HCT116 (cell line): ENCODE measurements around the gene LSAMP. TPM values are rescaled to one million over a fixed set of nuclear protein-coding genes. Genes with fewer than 3 reads are reported as not detected.

ENCODE experiments used
- ATAC-seq: fragments of 200-7000 bp; cut with Tn5 transposase; 2 replicates; pipeline ENCODE4 v1.9.1; 2020; ENCODE audit warnings: mild to moderate bottlenecking, moderate library complexity
- BruUV-seq: library from RNA; stranded (reverse); fragments of 400-500 nt; replicated peaks from 2 replicates; lab custom pipeline; 2021; lab: Mats Ljungman, UMichigan
- CTCF ChIA-PET: fragments of 300-600 bp; sonication (Branson Sonifier 250); formaldehyde crosslinking; loops from one replicate; lab custom pipeline; 2021; ENCODE audit warnings: antibody characterized with exemption; lab: Charles Lee
- POLR2A ChIA-PET: fragments of 300-600, 350-600 bp; sonication (Branson Sonifier 250); formaldehyde crosslinking; loops from one replicate; lab custom pipeline; 2021; ENCODE audit warnings: antibody characterized with exemption; lab: Charles Lee
- RAD21 ChIA-PET, 2 experiments: fragments of 300-600 bp; sonication (Branson Sonifier 250); formaldehyde crosslinking; loops; one replicate each; lab custom pipeline; 2023; ENCODE audit warnings: low total read pairs in 2 of 2; ENCODE audit not compliant: uncharacterized antibody in 2 of 2, unreplicated experiment in 2 of 2, low non-redundant PET in 1 of 2; lab: Charles Lee
- DNase-seq: peaks from one replicate; pipeline ENCODE4 v3.0.0-alpha.2; 2010; ENCODE audit warnings: low read depth, low spot score
- H2AFZ ChIP-seq: fragments of 200-600 bp; shearing (Covaris generic), sonication (generic); 2 replicates; pipeline ENCODE4 v1.6.1; 2017; ENCODE audit warnings: low read depth, mixed run types, mixed read lengths, antibody characterized with exemption, low read length; ENCODE audit not compliant: poor library complexity, severe bottlenecking
- H3K27ac ChIP-seq: 2 replicates; pipeline ENCODE4 v1.5.1; 2012; ENCODE audit warnings: low read depth, low read length
- H3K27me3 ChIP-seq: fragments of 200-600 bp; sonication (generic); 2 replicates; pipeline ENCODE4 v1.6.1; 2016; ENCODE audit warnings: mixed run types, low read length, mixed read lengths; ENCODE audit not compliant: insufficient read depth
- H3K36me3 ChIP-seq, 2 experiments: fragments of 200-500 bp in 1 of 2; fragments of 200-600 bp in 1 of 2; sonication (Bioruptor generic) in 1 of 2; sonication (generic) in 1 of 2; 2 replicates each; pipeline versions ENCODE4 v1.5.1 to v1.6.1; 2014 to 2016; ENCODE audit warnings: low read length in 2 of 2, inconsistent platforms in 1 of 2, mixed read lengths in 1 of 2, mixed run types in 1 of 2; ENCODE audit not compliant: insufficient read depth in 2 of 2, control insufficient read depth in 1 of 2
- H3K4me1 ChIP-seq, 2 experiments: fragments of 200-600 bp in 1 of 2; sonication (generic) in 1 of 2; 2 replicates each; pipeline versions ENCODE4 v1.5.1 to v1.6.1; 2012 to 2017; ENCODE audit warnings: low read length in 2 of 2, inconsistent platforms in 1 of 2, mild to moderate bottlenecking in 1 of 2, mixed read lengths in 1 of 2, mixed run types in 1 of 2, moderate library complexity in 1 of 2; ENCODE audit not compliant: insufficient read depth in 2 of 2, control insufficient read depth in 1 of 2
- H3K4me2 ChIP-seq: fragments of 200-600 bp; sonication (generic); 2 replicates; pipeline ENCODE4 v1.6.1; 2017; ENCODE audit warnings: mixed run types, low read length, mixed read lengths
- H3K4me3 ChIP-seq, 2 experiments: fragments of 200-600 bp in 1 of 2; sonication (generic) in 1 of 2; replicated peaks in 1 of 2; 2 replicates each; pipeline ENCODE4 v1.5.1; 2011 to 2016; ENCODE audit warnings: low read length in 2 of 2, control low read depth in 1 of 2, low read depth in 1 of 2, mild to moderate bottlenecking in 1 of 2, mixed read lengths in 1 of 2, mixed run types in 1 of 2
- H3K79me2 ChIP-seq: fragments of 200-600 bp; sonication (generic); 2 replicates; pipeline ENCODE4 v1.6.1; 2017; ENCODE audit warnings: mild to moderate bottlenecking, mixed run types, low read length, moderate library complexity, mixed read lengths; ENCODE audit not compliant: insufficient read depth
- H3K9ac ChIP-seq: fragments of 200-600 bp; sonication (generic); 2 replicates; pipeline ENCODE4 v1.6.1; 2016; ENCODE audit warnings: low read length, mixed read lengths
- H3K9me2 ChIP-seq: fragments of 200-600 bp; sonication (generic), shearing (Covaris generic); 2 replicates; pipeline ENCODE4 v1.6.1; 2017; ENCODE audit warnings: mixed run types, mild to moderate bottlenecking, moderate library complexity; ENCODE audit not compliant: insufficient read depth
- H3K9me3 ChIP-seq, 2 experiments: fragments of 200-500 bp in 1 of 2; fragments of 200-600 bp in 1 of 2; sonication (Bioruptor generic) in 1 of 2; sonication (generic) in 1 of 2; 2 replicates each; pipeline ENCODE4 v1.6.1; 2014 to 2017; ENCODE audit warnings: low read length in 2 of 2, mixed read lengths in 2 of 2, inconsistent platforms in 1 of 2, low read depth in 1 of 2, mild to moderate bottlenecking in 1 of 2, mixed run types in 1 of 2, moderate library complexity in 1 of 2; ENCODE audit not compliant: control insufficient read depth in 1 of 2, insufficient read depth in 1 of 2
- H4K20me1 ChIP-seq: fragments of 200-600 bp; sonication (generic), shearing (Covaris generic); 2 replicates; pipeline ENCODE4 v1.6.1; 2017; ENCODE audit warnings: mixed run types, mild to moderate bottlenecking, moderate library complexity; ENCODE audit not compliant: insufficient read depth
- CBX3 ChIP-seq: IDR thresholded peaks from 2 replicates; pipeline ENCODE4 v1.6.1; 2012; ENCODE audit warnings: low read depth
- CEBPB ChIP-seq: IDR thresholded peaks from 2 replicates; pipeline ENCODE4 v1.6.1; 2012; ENCODE audit warnings: low read depth
- EZH2phosphoT487 ChIP-seq: fragments of 200-600 bp; IDR thresholded peaks from 2 replicates; pipeline ENCODE4 v1.6.1; 2018; ENCODE audit warnings: antibody characterized with exemption, borderline replicate concordance
- JUND ChIP-seq: IDR thresholded peaks from 2 replicates; pipeline ENCODE4 v1.6.1; 2012
- POLR2A ChIP-seq: IDR thresholded peaks from 2 replicates; pipeline ENCODE4 v1.7.0; 2011; ENCODE audit warnings: borderline replicate concordance; ENCODE audit not compliant: insufficient read depth, insufficient read length; ENCODE audit errors: extremely low read depth
- POLR2AphosphoS5 ChIP-seq: IDR thresholded peaks from 2 replicates; pipeline ENCODE4 v1.6.1; 2011; ENCODE audit warnings: mild to moderate bottlenecking, low read depth, low read length, moderate library complexity
- RAD21 ChIP-seq: IDR thresholded peaks from 2 replicates; pipeline ENCODE4 v1.6.1; 2012; ENCODE audit warnings: low read depth, mild to moderate bottlenecking
- REST ChIP-seq: IDR thresholded peaks from 2 replicates; pipeline ENCODE4 v1.6.1; 2012; ENCODE audit warnings: low read depth
- SP1 ChIP-seq: IDR thresholded peaks from 2 replicates; pipeline ENCODE4 v1.6.1; 2012; ENCODE audit warnings: low read depth
- SRF ChIP-seq: IDR thresholded peaks from 2 replicates; pipeline ENCODE4 v1.6.1; 2012; ENCODE audit warnings: low read depth
- TCF7L2 ChIP-seq: IDR thresholded peaks from 2 replicates; pipeline ENCODE4 v1.7.0; 2011; ENCODE audit warnings: borderline replicate concordance, inconsistent platforms; ENCODE audit not compliant: insufficient read depth, insufficient read length; ENCODE audit errors: extremely low read depth
- YY1 ChIP-seq: IDR thresholded peaks from 2 replicates; pipeline ENCODE4 v1.6.1; 2011; ENCODE audit warnings: low read length, low read depth, moderate library complexity, mild to moderate bottlenecking; ENCODE audit not compliant: insufficient replicate concordance; ENCODE audit errors: extremely low read depth
- ZFX ChIP-seq: fragments of 450-650 bp; IDR thresholded peaks from 2 replicates; pipeline ENCODE4 v1.6.1; 2017
- intact Hi-C: fragments of 100-400 bp; cut with micrococcal nuclease; formaldehyde crosslinking; loops from 2 replicates; pipeline ENCODE4 v1.10.0; 2022
- total RNA-seq: library from RNA; stranded (reverse); gene quantifications from one replicate; pipeline ENCODE4 v1.2.1, GENCODE V29; 2021; ENCODE audit not compliant: unreplicated experiment
- TF ChIP-seq, protein P1 (sequence below), 3 experiments: fragments of 200-600 bp in 1 of 3; sonication (generic) in 1 of 3; IDR thresholded peaks in 2 of 3; conservative IDR thresholded peaks in 1 of 3; 2 replicates each; pipeline ENCODE4 v1.5.1; 2012 to 2017; ENCODE audit warnings: low read depth in 2 of 3, low read length in 2 of 3, antibody characterized with exemption in 1 of 3, borderline replicate concordance in 1 of 3, control low read depth in 1 of 3, mild to moderate bottlenecking in 1 of 3, mixed read lengths in 1 of 3, mixed run types in 1 of 3, moderate library complexity in 1 of 3; ENCODE audit not compliant: insufficient read depth in 1 of 3

The LSAMP gene
- total RNA-seq, 1 experiment from 2014 or later, result 0.25 TPM

GRCh38 chr3:116483135-116483534 lies 37.8 kb upstream of the LSAMP start (continued):
- TF ChIP-seq REST (no peak), CEBPB (no peak), POLR2AphosphoS5 (no peak), POLR2A (no peak)
- TF ChIP-seq, protein P1, sequence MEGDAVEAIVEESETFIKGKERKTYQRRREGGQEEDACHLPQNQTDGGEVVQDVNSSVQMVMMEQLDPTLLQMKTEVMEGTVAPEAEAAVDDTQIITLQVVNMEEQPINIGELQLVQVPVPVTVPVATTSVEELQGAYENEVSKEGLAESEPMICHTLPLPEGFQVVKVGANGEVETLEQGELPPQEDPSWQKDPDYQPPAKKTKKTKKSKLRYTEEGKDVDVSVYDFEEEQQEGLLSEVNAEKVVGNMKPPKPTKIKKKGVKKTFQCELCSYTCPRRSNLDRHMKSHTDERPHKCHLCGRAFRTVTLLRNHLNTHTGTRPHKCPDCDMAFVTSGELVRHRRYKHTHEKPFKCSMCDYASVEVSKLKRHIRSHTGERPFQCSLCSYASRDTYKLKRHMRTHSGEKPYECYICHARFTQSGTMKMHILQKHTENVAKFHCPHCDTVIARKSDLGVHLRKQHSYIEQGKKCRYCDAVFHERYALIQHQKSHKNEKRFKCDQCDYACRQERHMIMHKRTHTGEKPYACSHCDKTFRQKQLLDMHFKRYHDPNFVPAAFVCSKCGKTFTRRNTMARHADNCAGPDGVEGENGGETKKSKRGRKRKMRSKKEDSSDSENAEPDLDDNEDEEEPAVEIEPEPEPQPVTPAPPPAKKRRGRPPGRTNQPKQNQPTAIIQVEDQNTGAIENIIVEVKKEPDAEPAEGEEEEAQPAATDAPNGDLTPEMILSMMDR (IDR thresholded peaks at IDR 0.05 in 2 of 3, conservative IDR thresholded peaks at IDR 0.05 in 1 of 3; ENCODE audit: borderline replicate concordance in 1 of 3, insufficient read depth in 1 of 3, low read depth in 2 of 3, low read length in 2 of 3), result no peak

- Histone ChIP-seq H3K27me3 (no peaks in the 10 kb centered on the region), H3K9ac (no peak overlapping the region), H2AFZ (no peak overlapping the region), H3K9me3 (peaks cover 0 to 3% of the 10 kb centered on the region in 2 experiments; a peak in 1 of 4 replicates), H3K79me2 (no peaks in the 10 kb centered on the region), H4K20me1 (no peaks in the 10 kb centered on the region), H3K4me2 (no peak overlapping the region), H3K9me2 (no peaks in the 10 kb centered on the region), H3K27ac (no peak overlapping the region), H3K4me3 (no peak overlapping the region), H3K4me1 (no peaks in the 10 kb centered on the region), H3K36me3 (no peaks in the 10 kb centered on the region)
- RAD21 ChIA-PET, result no interaction called here
- ATAC-seq (no peak), DNase-seq (no peak)
- POLR2A ChIA-PET, result no interaction called here
- CTCF ChIA-PET, result no interaction called here
- no TSS peak for BruUV-seq
- intact Hi-C loops, result no loop called here
- TF ChIP-seq SRF (no peak), TCF7L2 (no peak), ZFX (no peak), YY1 (no peak), SP1 (no peak), JUND (no peak), EZH2phosphoT487 (no peak), RAD21 (no peak), REST (no peak), CBX3 (no peak)
- TF ChIP-seq, protein P1 (IDR thresholded peaks at IDR 0.05 in 2 of 3, conservative IDR thresholded peaks at IDR 0.05 in 1 of 3; ENCODE audit: borderline replicate concordance in 1 of 3, insufficient read depth in 1 of 3, low read depth in 2 of 3, low read length in 2 of 3), result no peak
These were observed 31.4 kb upstream of the LSAMP start for GRCh38 chr3:116476691-116477090.
